ENCODE data around the gene EEFSEC. TPM values are rescaled to one million over a fixed set of nuclear protein-coding genes. Genes with fewer than 3 reads are reported as not detected.
A peak's percentile ranks its signal among the peaks of the same experiment; 100 is the strongest.

EEFSEC gene
- total RNA-seq: 10 to 100 TPM in 1 of 2 donors, 1 to 10 TPM in 1; 9.8 to 20.1 TPM
- 10 to 100 TPM; 10.9 to 12.4 TPM for polyA plus RNA-seq
- long read RNA-seq, donor 1, transcript EEFSEC-201 (7 exons, 2,232 nt): major isoform, 5 of 11 reads
- long read RNA-seq, donor 1, partial matches to known transcripts: 6 of 11 reads
- long read RNA-seq, donor 1, other reads (novel, unspliced or antisense): 0 of 11 reads
- long read RNA-seq, donor 2, partial matches to known transcripts: 0 of 4 reads
- long read RNA-seq, donor 2, other reads (novel, unspliced or antisense): 0 of 4 reads
- long read RNA-seq, donor 3, partial matches to known transcripts: 0 of 4 reads
- long read RNA-seq, donor 3, other reads (novel, unspliced or antisense): 0 of 4 reads
- long read RNA-seq, donor 4, partial matches to known transcripts: 0 of 4 reads
- long read RNA-seq, donor 4, other reads (novel, unspliced or antisense): 0 of 4 reads
- long read RNA-seq, donor 5, transcript EEFSEC-201 (7 exons, 2,232 nt): major isoform, 6 of 13 reads
- long read RNA-seq, donor 5, partial matches to known transcripts: 7 of 13 reads
- long read RNA-seq, donor 5, other reads (novel, unspliced or antisense): 0 of 13 reads

GRCh38 chr3:128153156-128154041 lies at the start of gene EEFSEC:
Gene EEFSEC (plus strand): TSS chr3:128153481. CDS start chr3:128153508, 27 bp downstream.
- Histone ChIP-seq H3K4me3 (peak within 1 kb of the TSS; percentile 93), H3K36me3 (ENCODE audit: control insufficient read depth in 4 of 4, insufficient read depth in 4 of 4, low read length in 4 of 4) (peaks cover 0 to 20% (median 15%) of the 10 kb centered on the region in 4 donors), H3K4me1 (ENCODE audit: control insufficient read depth in 5 of 5, insufficient read depth in 5 of 5, low read length in 5 of 5) (peaks cover 0 to 8% (median 3%) of the 10 kb centered on the region in 5 donors), H3K9ac (ENCODE audit: insufficient read depth in 1 of 2, low read length in 2 of 2) (peak within 1 kb of the TSS; percentile 5 to 81), H3K9me3 (ENCODE audit: control insufficient read depth in 4 of 4, insufficient read depth in 3 of 4, low read length in 3 of 4) (peaks cover 0 to 5% (median 3%) of the 10 kb centered on the region in 4 donors), H3K27me3 (ENCODE audit: control insufficient read depth in 3 of 3, insufficient read depth in 3 of 3, low read length in 2 of 3) (no peaks in the 10 kb centered on the region), H3K27ac (ENCODE audit: low read depth in 1 of 2, low read length in 1 of 2) (peak within 1 kb of the TSS; percentile 91 to 92)
- WGBS, 2 donors: 0% methylated on average over 78 to 96 of the region's 96 CpGs
- DNase-seq (peak; percentile 80 to 82 (median 82)), ATAC-seq (ENCODE audit: insufficient read depth, low FRiP score) (peak; percentile 92)
- TF ChIP-seq CTCF (IDR thresholded peaks at IDR 0.05; ENCODE audit: control extremely low read depth, extremely low read depth): no peak

GRCh38 chr3:128107834-128108233 lies 45.4 kb upstream of the EEFSEC start:
- Histone ChIP-seq H3K27ac (ENCODE audit: low read depth in 1 of 2, low read length in 1 of 2) (peak overlapping the region in 1 of 2 donors; percentile 36), H3K27me3 (ENCODE audit: control insufficient read depth in 3 of 3, insufficient read depth in 3 of 3, low read length in 2 of 3) (no peaks in the 10 kb centered on the region), H3K4me1 (ENCODE audit: control insufficient read depth in 5 of 5, insufficient read depth in 5 of 5, low read length in 5 of 5) (peaks cover 0 to 16% (median 0%) of the 10 kb centered on the region in 5 donors), H3K9me3 (ENCODE audit: control insufficient read depth in 4 of 4, insufficient read depth in 3 of 4, low read length in 3 of 4) (no peaks in the 10 kb centered on the region), H3K4me3 (no peak overlapping the region), H3K36me3 (ENCODE audit: control insufficient read depth in 4 of 4, insufficient read depth in 4 of 4, low read length in 4 of 4) (peaks cover 3 to 15% (median 13%) of the 10 kb centered on the region in 4 donors), H3K9ac (ENCODE audit: insufficient read depth in 1 of 2, low read length in 2 of 2) (no peak overlapping the region)
- 55 to 72% methylated on average over 8 of the region's 8 CpGs for WGBS, 2 donors
- TF ChIP-seq CTCF (IDR thresholded peaks at IDR 0.05; ENCODE audit: control extremely low read depth, extremely low read depth): no peak
- ATAC-seq (ENCODE audit: insufficient read depth, low FRiP score) (no peak), DNase-seq (peak; percentile 72 to 82 (median 76))

- H3K27me3 ChIP-seq (ENCODE audit: control insufficient read depth in 3 of 3, insufficient read depth in 3 of 3, low read length in 2 of 3): no peaks in the 10 kb centered on the region
- peaks cover 5 to 18% (median 10%) of the 10 kb centered on the region in 4 donors for H3K36me3 ChIP-seq (ENCODE audit: control insufficient read depth in 4 of 4, insufficient read depth in 4 of 4, low read length in 4 of 4)
- no peak overlapping the region for H3K9ac ChIP-seq (ENCODE audit: insufficient read depth in 1 of 2, low read length in 2 of 2)
- TF ChIP-seq CTCF (IDR thresholded peaks at IDR 0.05; ENCODE audit: control extremely low read depth, extremely low read depth): no peak
- no peak for ATAC-seq (ENCODE audit: insufficient read depth, low FRiP score)
- H3K9me3 ChIP-seq (ENCODE audit: control insufficient read depth in 4 of 4, insufficient read depth in 3 of 4, low read length in 3 of 4): no peaks in the 10 kb centered on the region
- 93 to 94% methylated on average over 5 of the region's 5 CpGs for WGBS, 2 donors
- no peak for DNase-seq
- H3K4me1 ChIP-seq (ENCODE audit: control insufficient read depth in 5 of 5, insufficient read depth in 5 of 5, low read length in 5 of 5): peaks cover 0 to 16% (median 0%) of the 10 kb centered on the region in 5 donors
- no peak overlapping the region for H3K4me3 ChIP-seq
- H3K27ac ChIP-seq (ENCODE audit: low read depth in 1 of 2, low read length in 1 of 2): peak overlapping the region in 1 of 2 donors; percentile 11
These were observed 42.1 kb upstream of the EEFSEC start for GRCh38 chr3:128111147-128111546.

Measured in lung (tissue), 16 donors.